ENCODE data around the gene KRT83.

DNA sequence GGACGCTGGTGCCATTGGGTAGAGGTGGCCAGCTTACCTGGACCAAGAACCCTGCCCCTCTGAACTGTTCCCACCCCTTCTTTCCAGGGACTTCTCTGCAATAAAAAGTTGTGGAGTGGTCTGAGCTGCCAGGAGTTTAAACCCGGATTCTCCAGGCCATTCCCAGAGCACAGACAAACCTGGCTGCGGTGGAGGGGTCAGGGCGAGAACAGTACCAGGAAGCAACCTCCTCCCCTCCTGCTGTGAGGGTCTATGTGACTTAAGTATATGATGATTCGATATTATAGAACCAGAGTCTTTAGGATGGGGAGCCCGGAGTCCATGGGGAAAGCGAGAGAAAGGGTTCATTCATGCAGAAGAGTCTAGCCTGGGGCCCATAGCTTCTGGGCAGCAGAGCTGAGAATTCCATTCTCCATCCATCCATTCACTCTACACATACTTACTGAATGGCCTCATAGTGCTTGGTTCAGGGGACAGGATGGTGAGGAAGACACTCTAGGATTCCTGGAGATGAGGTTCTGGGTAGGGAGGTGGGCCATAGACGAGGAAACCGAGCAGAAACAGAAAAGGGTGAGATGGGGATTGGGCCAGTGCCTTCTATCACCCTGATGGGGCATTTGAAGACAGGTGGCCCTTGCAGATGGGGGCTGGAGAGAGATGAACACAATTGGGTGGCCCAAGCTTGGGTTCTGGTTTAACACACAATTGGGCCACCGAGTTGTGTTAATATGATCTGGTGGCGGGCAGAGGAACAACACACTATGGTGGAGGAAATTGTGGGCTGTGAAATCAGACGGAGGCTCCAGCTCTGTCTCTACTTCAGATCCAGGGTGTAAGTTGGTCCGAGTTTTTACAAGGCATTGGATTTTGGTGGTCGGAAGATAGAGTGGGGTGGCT lies 41.5 kb downstream of the KRT83 start:
- TF ChIP-seq, protein P1, sequence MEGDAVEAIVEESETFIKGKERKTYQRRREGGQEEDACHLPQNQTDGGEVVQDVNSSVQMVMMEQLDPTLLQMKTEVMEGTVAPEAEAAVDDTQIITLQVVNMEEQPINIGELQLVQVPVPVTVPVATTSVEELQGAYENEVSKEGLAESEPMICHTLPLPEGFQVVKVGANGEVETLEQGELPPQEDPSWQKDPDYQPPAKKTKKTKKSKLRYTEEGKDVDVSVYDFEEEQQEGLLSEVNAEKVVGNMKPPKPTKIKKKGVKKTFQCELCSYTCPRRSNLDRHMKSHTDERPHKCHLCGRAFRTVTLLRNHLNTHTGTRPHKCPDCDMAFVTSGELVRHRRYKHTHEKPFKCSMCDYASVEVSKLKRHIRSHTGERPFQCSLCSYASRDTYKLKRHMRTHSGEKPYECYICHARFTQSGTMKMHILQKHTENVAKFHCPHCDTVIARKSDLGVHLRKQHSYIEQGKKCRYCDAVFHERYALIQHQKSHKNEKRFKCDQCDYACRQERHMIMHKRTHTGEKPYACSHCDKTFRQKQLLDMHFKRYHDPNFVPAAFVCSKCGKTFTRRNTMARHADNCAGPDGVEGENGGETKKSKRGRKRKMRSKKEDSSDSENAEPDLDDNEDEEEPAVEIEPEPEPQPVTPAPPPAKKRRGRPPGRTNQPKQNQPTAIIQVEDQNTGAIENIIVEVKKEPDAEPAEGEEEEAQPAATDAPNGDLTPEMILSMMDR (IDR thresholded peaks at IDR 0.05), result no peak
- no peak for TF ChIP-seq POLR2A (IDR thresholded peaks at IDR 0.05)
